ENCODE measurements around the gene HBG1. TPM values are rescaled to one million over a fixed set of nuclear protein-coding genes. Genes with fewer than 3 reads are reported as not detected.

HBG1 gene
- total RNA-seq, 1 donor from 2014 or later = not detected

GRCh38 chr11:5242933-5243815 is 6.5 kb downstream of the HBG1 start:
- no peak overlapping the region for H3K4me3 Mint-ChIP-seq (ENCODE audit: unreplicated experiment)
- H3K27ac Mint-ChIP-seq (ENCODE audit: unreplicated experiment) = no peak overlapping the region
- no peak overlapping the region for H2AFZ ChIP-seq (ENCODE audit: low read depth, low read length)
- H3K4me2 ChIP-seq (ENCODE audit: low read length) = no peak overlapping the region
- H3K27ac ChIP-seq (ENCODE audit: low read depth, low read length) = no peak overlapping the region
- H3K9me3 Mint-ChIP-seq (ENCODE audit: unreplicated experiment) = no peaks in the 10 kb centered on the region
- H4K20me1 ChIP-seq (ENCODE audit: insufficient read depth, low read length) = no peaks in the 10 kb centered on the region
- no peak for DNase-seq (ENCODE audit: low read depth)
- no peaks in the 10 kb centered on the region for H3K36me3 Mint-ChIP-seq (ENCODE audit: low read depth, unreplicated experiment)
- no peaks in the 10 kb centered on the region for H3K36me3 ChIP-seq (ENCODE audit: insufficient read depth, low read length)
- peaks cover 9% of the 10 kb centered on the region for H3K4me1 Mint-ChIP-seq (ENCODE audit: low read depth, unreplicated experiment)
- no peaks in the 10 kb centered on the region for H3K27me3 ChIP-seq (ENCODE audit: insufficient read depth, low read length)
- no peak overlapping the region for H3K4me3 ChIP-seq (ENCODE audit: insufficient read depth, low read depth, low read length)
- no peak for FAIRE-seq
- no peak overlapping the region for H3K9ac ChIP-seq (ENCODE audit: low read length)
- no peaks in the 10 kb centered on the region for H3K4me1 ChIP-seq (ENCODE audit: insufficient read depth, low read length)
- no peaks in the 10 kb centered on the region for H3K9me3 ChIP-seq (ENCODE audit: insufficient read depth, low read depth, low read length)
- TF ChIP-seq CTCF (IDR thresholded peaks at IDR 0.05; ENCODE audit: insufficient read depth, low read depth, low read length) = no peak
- no peak for TF ChIP-seq EZH2 (IDR thresholded peaks at IDR 0.05; ENCODE audit: insufficient read depth, low read length)
- H3K79me2 ChIP-seq (ENCODE audit: insufficient read depth, low read length) = no peaks in the 10 kb centered on the region
- no peaks in the 10 kb centered on the region for H3K27me3 Mint-ChIP-seq (ENCODE audit: low read depth, unreplicated experiment)

GRCh38 chr11:5242208-5242607 is 7.4 kb downstream of the HBG1 start:
- H4K20me1 ChIP-seq (ENCODE audit: insufficient read depth, low read length) = no peaks in the 10 kb centered on the region
- H3K4me3 ChIP-seq (ENCODE audit: insufficient read depth, low read depth, low read length) = no peak overlapping the region
- no peaks in the 10 kb centered on the region for H3K79me2 ChIP-seq (ENCODE audit: insufficient read depth, low read length)
- no peaks in the 10 kb centered on the region for H3K36me3 Mint-ChIP-seq (ENCODE audit: low read depth, unreplicated experiment)
- FAIRE-seq = no peak
- TF ChIP-seq EZH2 (IDR thresholded peaks at IDR 0.05; ENCODE audit: insufficient read depth, low read length) = no peak
- no peak for TF ChIP-seq CTCF (IDR thresholded peaks at IDR 0.05; ENCODE audit: insufficient read depth, low read depth, low read length)
- no peaks in the 10 kb centered on the region for H3K4me1 ChIP-seq (ENCODE audit: insufficient read depth, low read length)
- no peak overlapping the region for H3K27ac Mint-ChIP-seq (ENCODE audit: unreplicated experiment)
- no peaks in the 10 kb centered on the region for H3K27me3 ChIP-seq (ENCODE audit: insufficient read depth, low read length)
- H3K27me3 Mint-ChIP-seq (ENCODE audit: low read depth, unreplicated experiment) = no peaks in the 10 kb centered on the region
- no peak for DNase-seq (ENCODE audit: low read depth)
- no peak overlapping the region for H3K4me2 ChIP-seq (ENCODE audit: low read length)
- H3K27ac ChIP-seq (ENCODE audit: low read depth, low read length) = no peak overlapping the region
- H3K36me3 ChIP-seq (ENCODE audit: insufficient read depth, low read length) = no peaks in the 10 kb centered on the region
- H2AFZ ChIP-seq (ENCODE audit: low read depth, low read length) = no peak overlapping the region
- peaks cover 5% of the 10 kb centered on the region for H3K4me1 Mint-ChIP-seq (ENCODE audit: low read depth, unreplicated experiment)
- no peaks in the 10 kb centered on the region for H3K9me3 ChIP-seq (ENCODE audit: insufficient read depth, low read depth, low read length)
- H3K4me3 Mint-ChIP-seq (ENCODE audit: unreplicated experiment) = no peak overlapping the region
- H3K9me3 Mint-ChIP-seq (ENCODE audit: unreplicated experiment) = no peaks in the 10 kb centered on the region
- H3K9ac ChIP-seq (ENCODE audit: low read length) = no peak overlapping the region

GRCh38 chr11:5241458-5241857 is 8.2 kb downstream of the HBG1 start:
- Histone ChIP-seq H3K4me2 (ENCODE audit: low read length) (no peak overlapping the region), H3K9me3 (ENCODE audit: insufficient read depth, low read depth, low read length) (no peaks in the 10 kb centered on the region), H3K9ac (ENCODE audit: low read length) (no peak overlapping the region), H4K20me1 (ENCODE audit: insufficient read depth, low read length) (no peaks in the 10 kb centered on the region), H3K36me3 (ENCODE audit: insufficient read depth, low read length) (no peaks in the 10 kb centered on the region), H3K4me1 (ENCODE audit: insufficient read depth, low read length) (no peaks in the 10 kb centered on the region), H3K79me2 (ENCODE audit: insufficient read depth, low read length) (no peaks in the 10 kb centered on the region), H3K4me3 (ENCODE audit: insufficient read depth, low read depth, low read length) (no peak overlapping the region), H3K27me3 (ENCODE audit: insufficient read depth, low read length) (no peaks in the 10 kb centered on the region), H2AFZ (ENCODE audit: low read depth, low read length) (no peak overlapping the region), H3K27ac (ENCODE audit: low read depth, low read length) (no peak overlapping the region)
- Mint-ChIP-seq H3K9me3 (ENCODE audit: unreplicated experiment) (no peaks in the 10 kb centered on the region), H3K27me3 (ENCODE audit: low read depth, unreplicated experiment) (no peaks in the 10 kb centered on the region), H3K4me1 (ENCODE audit: low read depth, unreplicated experiment) (no peaks in the 10 kb centered on the region), H3K27ac (ENCODE audit: unreplicated experiment) (no peak overlapping the region), H3K4me3 (ENCODE audit: unreplicated experiment) (no peak overlapping the region), H3K36me3 (ENCODE audit: low read depth, unreplicated experiment) (no peaks in the 10 kb centered on the region)
- no peak for FAIRE-seq
- DNase-seq (ENCODE audit: low read depth) = no peak
- TF ChIP-seq EZH2 (IDR thresholded peaks at IDR 0.05; ENCODE audit: insufficient read depth, low read length) = no peak
- TF ChIP-seq CTCF (IDR thresholded peaks at IDR 0.05; ENCODE audit: insufficient read depth, low read depth, low read length) = no peak

Measured in astrocyte (in vitro differentiated cells and primary cell).